DND-41 (cell line): Measurements from ENCODE around the gene RPS14.

Source experiments
- EZH2 ChIP-seq: IDR thresholded peaks from 3 replicates; pipeline ENCODE4 v1.6.1; 2012; ENCODE audit warnings: borderline replicate concordance, low read depth, mild to moderate bottlenecking, moderate library complexity, low read length, inconsistent platforms; ENCODE audit not compliant: severe bottlenecking
- TF ChIP-seq, protein P1 (sequence below): IDR thresholded peaks from 2 replicates; pipeline ENCODE4 v1.5.1; 2012; ENCODE audit warnings: borderline replicate concordance, low read length, moderate library complexity, mild to moderate bottlenecking; ENCODE audit not compliant: poor library complexity, severe bottlenecking; ENCODE audit errors: extremely low read depth

- TF ChIP-seq, protein P1, sequence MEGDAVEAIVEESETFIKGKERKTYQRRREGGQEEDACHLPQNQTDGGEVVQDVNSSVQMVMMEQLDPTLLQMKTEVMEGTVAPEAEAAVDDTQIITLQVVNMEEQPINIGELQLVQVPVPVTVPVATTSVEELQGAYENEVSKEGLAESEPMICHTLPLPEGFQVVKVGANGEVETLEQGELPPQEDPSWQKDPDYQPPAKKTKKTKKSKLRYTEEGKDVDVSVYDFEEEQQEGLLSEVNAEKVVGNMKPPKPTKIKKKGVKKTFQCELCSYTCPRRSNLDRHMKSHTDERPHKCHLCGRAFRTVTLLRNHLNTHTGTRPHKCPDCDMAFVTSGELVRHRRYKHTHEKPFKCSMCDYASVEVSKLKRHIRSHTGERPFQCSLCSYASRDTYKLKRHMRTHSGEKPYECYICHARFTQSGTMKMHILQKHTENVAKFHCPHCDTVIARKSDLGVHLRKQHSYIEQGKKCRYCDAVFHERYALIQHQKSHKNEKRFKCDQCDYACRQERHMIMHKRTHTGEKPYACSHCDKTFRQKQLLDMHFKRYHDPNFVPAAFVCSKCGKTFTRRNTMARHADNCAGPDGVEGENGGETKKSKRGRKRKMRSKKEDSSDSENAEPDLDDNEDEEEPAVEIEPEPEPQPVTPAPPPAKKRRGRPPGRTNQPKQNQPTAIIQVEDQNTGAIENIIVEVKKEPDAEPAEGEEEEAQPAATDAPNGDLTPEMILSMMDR: no peak
- no peak for TF ChIP-seq EZH2
These were observed 47.0 kb upstream of the RPS14 start for GRCh38 chr5:150496534-150496933.
